Hippocampal formation (tissue), 2 donors: ENCODE results near the gene EPHA1.

Source experiments
- DNase-seq, 2 donors: peaks; one replicate each; lab custom pipeline; 2025; lab: John Stamatoyannopoulos, UW

The EPHA1 gene

DNA sequence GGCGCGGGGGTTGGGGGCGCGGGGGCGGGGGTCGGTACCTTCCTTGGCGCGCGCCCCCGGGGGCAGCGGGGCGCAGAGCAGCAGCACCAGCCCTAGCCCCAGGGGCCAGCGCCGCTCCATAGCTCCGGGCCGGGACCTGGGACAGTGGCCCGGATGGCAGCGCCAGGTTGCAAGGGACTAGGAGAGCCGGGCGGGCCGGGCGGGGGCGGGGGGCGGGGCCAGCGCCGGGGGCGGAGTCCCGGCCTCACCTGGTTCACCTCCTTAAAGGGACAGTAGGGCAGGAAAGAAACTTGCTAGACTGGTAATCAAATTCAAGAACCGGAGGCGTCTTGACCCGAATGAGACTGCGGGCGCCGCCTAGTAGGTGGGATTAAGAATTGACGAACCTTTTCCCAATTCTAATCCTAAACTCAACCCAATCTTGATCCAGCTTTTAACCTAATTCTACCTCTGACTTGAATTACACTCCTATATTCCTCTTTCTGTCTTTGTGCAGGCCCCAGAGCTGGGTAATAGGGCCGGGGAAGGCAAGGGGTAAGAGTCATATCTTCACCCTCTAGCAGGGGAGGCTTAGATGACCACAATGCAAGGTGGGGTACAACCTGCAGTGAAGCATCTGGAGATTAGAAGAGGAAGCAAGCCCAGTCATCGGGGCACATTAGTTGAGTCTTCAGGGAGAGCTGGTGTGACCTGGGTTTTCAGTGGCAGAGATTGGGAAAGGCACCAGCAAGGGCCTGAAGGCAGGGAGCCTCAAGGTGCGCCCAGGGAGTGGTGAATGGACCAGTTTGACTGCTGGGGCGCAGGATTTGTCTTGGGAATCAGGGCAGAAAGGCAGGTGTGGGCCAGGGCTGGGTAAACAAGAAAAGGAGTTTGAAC lies at the start of gene EPHA1:
Gene EPHA1 (minus strand): TSS at position 171 of the 876 bp plus-strand sequence. CDS start 51 bp downstream, at position 120.
- no peak for DNase-seq

DNA sequence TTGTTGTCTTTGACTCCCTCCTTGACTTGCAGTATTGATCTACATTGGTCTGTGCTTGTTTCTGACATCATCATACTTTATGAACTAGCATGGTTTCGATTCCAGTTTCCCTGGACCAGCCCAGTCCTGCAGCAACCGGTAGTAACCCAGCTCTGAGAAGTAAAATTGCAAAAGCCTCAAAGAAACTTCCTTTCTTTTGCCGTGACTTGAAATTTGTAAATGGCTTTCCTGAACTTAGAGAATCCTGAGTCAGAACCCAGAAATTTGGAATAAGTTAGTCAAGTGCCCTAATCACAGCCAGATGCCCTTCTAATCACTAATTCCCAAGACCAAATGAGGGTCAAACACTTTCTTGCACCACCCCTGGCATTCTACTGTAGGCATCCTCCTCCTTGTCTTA lies 49.6 kb upstream of the EPHA1 start:
- no peak for DNase-seq

DNA sequence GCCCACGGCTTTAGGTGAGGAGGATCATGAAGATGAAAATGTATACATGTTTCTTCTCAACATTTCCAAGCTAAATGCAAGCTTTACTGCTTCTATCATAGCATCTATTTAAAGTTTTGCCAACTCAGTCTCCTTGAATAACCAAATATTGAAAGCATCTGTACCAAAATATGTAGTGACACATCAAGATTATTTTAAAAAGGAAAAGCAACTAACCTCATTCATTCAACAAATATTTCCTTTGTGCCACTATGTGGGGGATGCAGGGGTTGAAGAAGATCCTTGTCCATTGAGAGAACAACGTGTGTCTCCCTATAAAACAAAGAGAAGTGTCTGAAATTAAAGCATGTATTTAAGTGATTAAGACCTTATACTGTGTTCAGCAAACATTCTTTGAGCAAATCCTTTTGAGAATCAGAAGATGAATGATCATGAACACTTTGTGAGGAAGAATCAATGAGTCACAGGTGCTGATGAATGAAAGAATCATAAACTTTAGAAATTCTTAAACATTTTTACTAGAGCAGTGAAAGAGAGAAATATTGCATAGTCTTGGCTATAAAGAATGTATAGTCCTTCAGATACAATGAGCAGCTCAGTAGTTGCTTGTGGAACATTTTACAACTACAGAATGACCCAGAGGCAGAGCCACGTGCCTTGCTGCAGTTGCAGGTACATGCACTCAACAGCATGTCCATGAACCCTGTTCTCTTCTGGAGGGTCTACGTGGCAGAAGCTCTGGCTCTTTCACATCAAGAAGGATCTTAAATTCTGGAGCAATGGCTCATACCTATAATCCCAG lies 48.5 kb upstream of the EPHA1 start:
- no peak for DNase-seq

DNA sequence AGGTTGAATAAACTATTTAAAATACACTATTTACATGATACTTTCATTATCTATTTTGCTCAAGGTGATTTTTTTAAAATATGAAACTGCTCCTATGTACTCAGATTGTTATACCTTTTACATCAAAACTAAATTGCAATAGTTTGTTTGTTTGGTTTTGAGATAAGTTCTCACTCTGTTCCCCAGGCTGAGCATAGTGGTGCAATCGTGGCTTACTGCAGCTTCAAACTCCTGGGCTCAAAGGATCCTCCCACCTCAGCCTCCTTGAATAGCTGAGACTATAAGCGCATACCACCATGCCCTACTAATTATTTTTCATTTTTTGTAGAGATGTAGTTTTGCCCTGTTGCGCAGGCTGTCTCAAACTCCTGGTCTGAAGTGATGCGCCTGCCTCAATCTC lies 47.3 kb upstream of the EPHA1 start:
- DNase-seq = no peak

DNA sequence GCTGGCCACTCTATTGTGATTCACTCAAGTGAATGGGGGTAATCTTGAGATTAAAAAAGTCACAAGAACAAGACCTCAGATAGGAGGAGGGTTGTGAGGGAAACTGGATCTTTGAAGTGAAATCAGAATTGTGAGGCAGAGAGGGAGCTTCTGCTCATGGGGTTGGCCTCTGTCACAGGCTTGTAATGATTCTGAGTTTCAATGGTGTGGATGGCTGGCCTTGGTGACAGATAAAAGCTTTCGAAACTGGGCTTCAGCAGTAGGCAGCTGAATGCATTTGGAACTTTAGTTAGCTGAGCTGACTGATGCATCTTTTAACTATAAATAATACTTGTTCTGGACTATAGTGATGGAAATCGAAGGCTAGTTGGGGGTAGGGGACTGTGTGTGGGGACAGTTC lies 46.8 kb upstream of the EPHA1 start:
- DNase-seq = no peak

DNA sequence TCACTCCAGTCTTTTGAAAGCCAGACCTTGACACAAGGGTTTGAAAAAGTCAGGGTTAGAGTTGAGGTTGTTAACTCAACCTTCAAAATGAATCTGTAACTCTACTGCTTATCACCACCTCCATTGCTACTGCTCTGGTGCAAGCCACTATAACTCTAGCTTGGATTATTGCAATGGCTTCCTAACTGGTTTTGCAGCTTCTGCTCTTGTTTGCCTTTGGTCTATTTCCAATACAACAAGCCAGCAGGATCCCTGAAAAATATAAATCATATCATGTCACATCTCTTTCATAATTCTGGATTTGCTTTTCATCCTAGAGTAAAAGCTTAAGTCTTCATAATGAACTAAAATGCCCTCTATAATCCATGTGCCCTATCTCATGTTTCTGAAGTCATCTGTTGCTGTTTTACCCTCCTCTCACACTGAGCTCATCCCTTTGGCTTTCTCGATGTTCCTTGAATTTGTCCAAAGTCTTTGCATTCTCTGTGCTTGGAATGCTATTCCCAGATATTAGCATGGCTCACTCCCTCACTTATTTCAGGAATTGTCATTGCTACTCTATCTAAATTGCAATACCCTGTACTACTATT lies 45.5 kb upstream of the EPHA1 start:
- DNase-seq = no peak

DNA sequence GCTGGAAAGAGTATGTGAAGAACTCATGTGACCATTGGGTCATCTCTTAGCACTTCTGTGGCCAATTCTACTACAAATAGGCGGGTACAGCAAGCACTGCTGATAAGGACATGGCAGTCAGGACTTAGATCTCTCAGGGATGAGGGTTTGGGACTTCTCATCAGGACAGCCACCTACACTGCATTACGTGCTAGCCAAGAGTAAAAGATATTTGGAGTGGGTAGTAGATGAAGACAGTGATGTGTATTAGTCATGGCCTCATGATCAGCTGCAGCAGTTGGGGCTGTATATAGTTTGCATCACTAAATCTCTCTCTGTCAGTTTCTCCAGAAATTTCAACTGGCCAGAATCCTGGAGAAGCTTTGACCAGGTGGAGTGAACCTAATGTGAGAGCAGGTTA lies 43.8 kb upstream of the EPHA1 start:
- DNase-seq = no peak

DNA sequence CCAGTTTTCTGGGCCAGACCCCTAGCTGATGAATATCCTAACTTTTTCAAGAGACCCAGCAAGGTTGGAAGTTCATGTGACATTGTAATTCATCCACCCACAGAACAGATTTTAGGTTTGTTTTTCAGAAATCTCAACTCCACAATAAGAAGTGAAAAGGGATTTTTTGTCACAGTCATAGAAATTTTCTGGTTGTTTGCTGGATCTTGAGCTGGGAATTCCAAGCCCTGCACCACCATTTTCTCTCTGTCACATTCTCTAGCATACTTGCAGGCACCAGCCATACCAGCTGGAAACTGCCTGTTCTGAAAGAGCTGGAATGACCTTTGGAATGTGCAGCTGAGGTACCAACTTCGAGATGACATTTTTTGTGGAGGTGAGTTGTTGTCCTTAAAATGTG lies 43.1 kb upstream of the EPHA1 start:
- DNase-seq = no peak

DNA sequence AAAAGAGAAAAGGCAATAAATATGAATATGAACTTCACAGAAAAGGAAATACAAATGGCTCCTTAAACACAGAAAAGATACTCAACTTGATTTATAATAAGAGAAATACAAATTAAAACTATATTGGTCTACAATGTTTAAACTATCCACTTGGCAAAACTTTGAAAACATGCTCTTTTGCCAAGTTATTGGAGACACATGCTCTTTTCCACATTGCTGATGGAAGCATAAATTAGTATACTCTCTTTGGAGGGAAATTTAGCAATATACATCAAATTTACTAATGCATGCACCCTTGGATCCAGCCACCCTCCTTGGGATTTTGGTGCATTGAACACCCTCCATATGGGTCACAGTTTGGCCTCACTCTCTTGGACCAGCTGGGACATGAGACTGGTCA lies 42.5 kb upstream of the EPHA1 start:
- no peak for DNase-seq

DNA sequence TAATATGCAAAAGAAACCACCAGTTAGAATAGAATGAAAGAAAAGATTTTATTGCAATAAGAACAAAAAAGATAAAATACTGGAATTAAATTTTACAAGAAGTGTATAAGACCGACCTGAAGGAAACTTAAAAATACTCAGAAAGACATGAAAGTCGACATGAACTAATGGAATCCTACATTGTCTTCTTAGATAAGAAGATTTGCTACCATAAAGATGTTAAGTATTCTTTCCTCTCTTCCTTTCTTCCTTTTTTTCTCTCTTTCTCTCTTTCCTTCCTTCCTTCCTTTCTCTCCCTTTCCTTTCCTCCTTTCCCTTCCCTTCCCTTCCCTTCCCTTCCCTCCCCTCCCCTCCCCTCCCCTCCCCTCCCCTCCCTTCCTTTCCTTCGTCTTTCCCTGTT lies 41.1 kb upstream of the EPHA1 start:
- DNase-seq = no peak

DNA sequence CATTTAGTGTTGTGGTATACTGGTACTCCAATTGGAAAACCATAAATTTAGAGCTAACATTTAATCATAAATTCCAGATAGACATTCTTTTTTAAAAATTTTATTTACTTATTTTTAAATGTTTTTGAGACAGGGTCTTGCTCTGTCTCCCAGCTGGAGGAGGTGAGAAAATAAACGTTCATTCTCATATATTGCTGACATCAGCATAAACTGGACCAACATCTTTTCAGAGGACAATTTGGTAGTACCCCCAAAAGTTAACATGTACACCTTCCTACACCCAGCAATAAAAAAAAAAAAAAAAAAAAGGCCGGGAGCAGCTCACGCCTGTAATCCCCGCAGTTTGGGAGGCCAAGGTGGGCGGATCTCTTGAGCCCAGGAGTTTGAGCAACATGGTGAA lies 39.8 kb upstream of the EPHA1 start:
- DNase-seq = no peak

DNA sequence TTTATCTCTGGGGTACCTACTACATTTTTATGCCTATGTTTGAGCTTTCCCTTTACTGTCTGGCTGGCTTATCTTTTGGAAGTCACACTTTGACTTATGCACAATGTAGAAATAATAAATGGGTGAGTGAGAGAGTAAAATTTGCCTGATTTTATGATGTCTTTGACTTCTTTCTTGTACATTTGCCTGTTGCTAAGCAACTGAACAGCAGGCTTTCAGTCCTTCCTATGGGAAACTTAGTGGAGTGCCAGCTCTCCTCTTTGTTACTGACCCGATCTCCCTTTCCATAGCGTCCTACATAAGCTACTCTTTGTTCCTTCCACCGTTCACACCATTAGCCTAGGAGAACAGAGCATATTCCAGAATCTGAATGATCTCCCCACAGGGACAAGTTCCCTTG lies 38.8 kb upstream of the EPHA1 start:
- no peak for DNase-seq

DNA sequence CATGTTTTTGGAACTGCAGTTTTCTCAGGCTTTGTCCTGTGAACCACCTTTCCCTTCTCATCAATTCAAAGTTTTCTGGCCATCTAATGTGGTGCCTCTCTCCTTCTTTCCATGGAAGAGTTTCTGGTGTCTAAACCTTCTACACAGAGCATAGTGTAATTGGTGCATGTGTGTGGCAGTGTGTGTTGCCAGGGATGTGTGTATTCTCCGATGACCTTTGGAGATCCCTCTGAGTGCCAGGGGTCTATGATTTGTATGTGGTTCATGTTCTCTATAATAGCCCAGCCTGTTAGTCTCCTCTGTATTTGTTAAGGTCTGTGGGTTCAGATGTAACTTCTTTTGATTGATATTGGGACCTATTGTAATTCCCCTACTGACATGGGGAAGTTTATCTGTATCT lies 36.1 kb upstream of the EPHA1 start:
- DNase-seq = no peak

DNA sequence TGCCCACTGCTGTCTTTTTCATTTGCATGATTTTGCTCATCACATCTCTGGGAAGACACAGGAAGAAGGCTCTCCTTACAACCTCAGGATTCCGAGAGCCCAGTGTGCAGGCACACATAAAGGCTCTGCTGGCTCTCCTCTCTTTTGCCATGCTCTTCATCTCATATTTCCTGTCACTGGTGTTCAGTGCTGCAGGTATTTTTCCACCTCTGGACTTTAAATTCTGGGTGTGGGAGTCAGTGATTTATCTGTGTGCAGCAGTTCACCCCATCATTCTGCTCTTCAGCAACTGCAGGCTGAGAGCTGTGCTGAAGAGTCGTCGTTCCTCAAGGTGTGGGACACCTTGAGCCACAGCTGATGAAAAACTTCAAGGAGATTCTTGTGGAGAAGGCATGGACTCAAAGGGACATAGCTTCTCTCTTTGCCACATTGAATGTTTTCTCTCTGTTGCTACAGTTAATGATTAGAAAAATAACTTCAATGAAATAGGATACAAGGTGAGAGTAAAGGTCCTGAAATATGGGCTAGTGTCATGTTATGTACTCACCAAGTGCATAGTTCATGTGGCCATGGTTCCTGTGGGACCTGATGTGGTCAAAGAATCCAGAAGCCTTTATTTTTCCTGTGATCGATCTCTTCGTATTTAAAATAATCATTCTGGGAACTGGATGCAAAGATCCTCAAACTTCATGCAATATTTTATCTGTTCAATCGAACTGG lies 35.6 kb upstream of the EPHA1 start:
- no peak for DNase-seq

DNA sequence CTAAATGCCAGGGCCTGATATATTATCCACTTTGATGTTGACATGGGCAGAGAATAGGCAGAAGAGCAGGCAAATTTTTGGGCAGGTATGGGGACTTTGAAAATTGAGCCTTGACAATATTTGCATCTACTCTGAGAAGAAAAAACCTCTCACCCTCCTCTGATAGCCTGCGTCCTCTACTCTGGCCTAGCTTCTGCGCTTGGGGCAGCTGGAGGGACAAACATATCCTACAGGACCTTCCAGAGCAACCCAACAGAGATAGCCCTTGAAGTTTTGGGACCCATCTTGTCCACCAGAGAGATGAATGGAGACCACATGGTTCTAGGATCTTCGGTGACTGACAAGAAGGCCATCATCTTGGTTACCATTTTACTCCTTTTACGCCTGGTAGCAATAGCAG lies 34.5 kb upstream of the EPHA1 start, which contains the start of gene TAS2R60:
Gene TAS2R60 (plus strand): TSS at position 301 of the 400 bp plus-strand sequence. CDS start 0 bp downstream, at position 301.
- DNase-seq = no peak

DNA sequence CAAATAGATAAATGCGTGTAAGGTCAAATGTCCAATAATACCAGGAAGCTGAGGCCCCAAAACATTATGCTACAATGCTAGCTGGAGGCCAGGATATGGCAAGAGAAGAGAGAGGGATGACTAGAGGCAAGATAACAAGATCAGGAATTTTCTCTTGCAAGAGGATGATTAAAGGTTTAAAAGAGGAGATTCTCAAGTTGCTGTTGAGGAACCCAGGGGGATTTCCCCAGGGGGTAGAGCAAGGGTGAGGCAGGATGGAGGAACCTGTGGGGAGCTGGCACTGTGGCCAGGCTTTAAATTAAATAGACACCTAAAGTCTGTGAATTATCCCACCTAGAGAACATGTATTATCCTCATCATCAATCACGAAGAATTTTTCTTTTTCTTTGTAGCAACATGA lies 31.2 kb upstream of the EPHA1 start:
- DNase-seq = no peak

DNA sequence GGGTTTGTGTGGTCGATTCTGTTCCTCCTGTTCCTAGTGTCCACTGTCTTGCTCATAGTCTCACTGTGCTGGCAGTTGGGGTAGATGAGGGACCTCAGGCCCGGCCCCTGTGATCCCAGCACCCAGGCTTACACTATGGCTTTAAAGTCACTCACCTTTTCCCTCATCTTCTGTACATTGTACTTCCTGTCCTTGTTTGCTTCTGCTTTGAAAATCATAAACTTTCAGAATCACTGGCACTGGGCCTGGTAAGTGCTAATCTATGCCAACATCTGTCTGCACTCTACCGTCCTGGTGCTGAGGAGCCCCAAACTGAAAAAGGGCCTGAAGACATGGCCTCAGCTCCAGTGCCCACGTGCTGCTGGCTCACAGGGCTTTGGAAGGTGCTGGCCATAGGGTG lies 28.9 kb upstream of the EPHA1 start:
- no peak for DNase-seq

DNA sequence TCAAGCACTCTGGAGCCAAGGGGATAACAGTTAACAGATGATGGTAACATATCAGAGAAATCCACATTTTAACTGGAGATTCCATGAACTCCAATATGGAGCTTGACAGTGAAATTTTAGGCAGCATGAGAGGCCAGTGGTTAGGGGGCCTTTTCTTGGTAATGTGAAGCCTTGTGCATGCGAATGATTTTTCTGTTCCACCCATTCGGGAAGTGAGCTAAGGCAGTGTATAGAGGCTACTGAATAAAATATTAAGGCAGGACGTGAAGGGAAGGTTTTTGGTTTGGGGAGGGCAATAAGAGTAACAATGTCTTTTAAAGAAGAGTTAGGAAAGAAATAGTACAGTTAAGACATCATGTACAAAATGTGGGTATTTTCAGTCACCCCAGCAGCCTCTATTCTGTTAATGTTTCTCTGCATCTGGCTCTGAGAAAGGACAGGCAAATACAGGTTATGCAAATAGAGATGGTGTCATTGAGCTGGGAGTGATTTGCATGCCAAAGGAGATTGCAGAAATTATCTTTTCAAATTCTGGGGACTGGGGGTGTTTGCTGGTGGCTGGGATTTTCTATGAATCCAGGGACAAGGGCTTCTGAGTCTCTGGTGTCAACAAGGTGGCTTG lies 27.8 kb upstream of the EPHA1 start:
- no peak for DNase-seq

DNA sequence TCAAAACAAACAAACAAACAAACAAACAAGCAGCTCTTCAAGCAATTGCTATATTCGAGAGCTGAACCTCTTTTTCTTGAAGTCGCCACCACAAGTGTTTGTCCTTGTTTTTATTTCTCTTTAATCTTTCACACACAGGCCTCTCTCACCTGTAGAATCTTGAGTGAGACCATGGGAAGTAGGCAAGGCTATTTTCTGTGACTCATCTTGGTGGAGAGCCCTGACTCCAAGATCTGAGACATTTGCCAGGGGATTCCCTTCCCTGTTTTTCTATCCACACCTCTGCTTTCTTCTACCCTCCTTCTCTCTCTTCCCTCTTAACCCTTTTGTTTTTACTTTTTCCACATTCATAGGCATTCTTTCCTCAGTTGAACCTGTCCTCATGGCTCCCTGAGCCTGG lies 26.6 kb upstream of the EPHA1 start:
- DNase-seq = no peak

DNA sequence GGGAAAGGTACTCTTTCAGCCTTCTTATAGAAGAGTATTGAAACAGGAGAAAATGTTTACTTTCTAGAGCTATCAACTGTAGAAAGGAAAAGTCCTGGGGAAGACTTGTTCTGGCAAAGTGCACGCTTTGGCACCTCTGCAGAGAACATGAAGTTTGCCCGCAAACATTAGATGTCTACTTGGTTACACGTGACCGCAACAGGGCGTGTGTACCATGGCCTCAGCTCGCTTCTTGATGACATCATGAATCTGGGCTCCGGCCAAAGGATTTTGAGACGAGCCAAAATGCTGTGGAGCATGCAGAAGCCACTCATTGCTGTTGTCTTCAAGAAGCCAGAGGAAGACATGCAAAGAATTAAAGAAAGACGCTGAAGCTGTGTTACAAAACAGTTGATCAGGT lies 26.0 kb upstream of the EPHA1 start:
- no peak for DNase-seq

DNA sequence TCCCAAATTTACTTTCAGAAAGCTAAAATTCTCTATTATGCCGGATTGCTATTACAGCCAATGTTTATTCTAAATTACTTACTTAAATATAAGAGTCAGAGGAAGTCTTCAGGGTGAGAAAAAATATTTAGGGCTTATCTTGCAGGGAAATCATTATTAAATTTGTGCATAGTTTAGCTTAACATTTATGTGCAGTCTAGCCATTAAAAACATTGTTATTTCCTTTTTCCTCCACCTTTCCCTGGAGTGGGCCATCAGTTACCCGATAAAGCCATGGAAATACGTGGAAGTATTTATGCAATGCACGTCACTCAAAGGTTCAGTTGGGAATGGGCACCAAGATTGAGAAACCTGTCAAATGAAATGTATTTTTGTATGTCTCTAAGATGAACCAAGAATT lies 25.1 kb upstream of the EPHA1 start:
- DNase-seq = no peak

DNA sequence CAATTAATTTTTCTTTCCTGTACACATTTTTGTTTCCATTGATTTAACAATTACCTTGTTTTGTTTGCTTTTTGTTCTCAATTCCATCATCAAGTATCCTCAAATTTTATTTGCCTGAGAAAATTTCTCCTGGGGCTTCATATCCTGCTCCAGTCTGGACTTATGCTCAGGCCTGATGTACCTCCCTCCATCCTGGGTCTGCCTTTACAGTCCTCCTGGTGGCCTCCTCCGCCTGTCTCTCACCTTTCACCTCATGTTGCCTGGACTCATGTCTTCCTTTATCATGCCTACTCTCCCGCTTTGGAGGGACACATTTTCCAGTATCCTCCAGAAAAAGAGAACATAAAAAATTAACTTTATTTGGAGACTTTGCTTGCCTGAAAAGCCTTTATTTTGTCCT lies 22.5 kb upstream of the EPHA1 start:
- DNase-seq = no peak
